Stimulated activated naive B cell treated with anti-CD40 and anti-IgM and Interleukin-4, amounts not matched to agents 10 μg/mL and 1 μg/mL and 100 μg/mL, for 72 hours (primary cell): ENCODE measurements around the gene TMSB15A.
"Not testable (repeated sequence)": the region's sequence is repeated elsewhere in the genome, so short reads cannot be mapped to it uniquely, and the experiment has no call there.

Experiments used
- ATAC-seq, 2 donors: fragments of 150-1000 bp; cut with Tn5 transposase; replicated peaks; 2 replicates each; pipeline ENCODE4 v1.10.0; 2021; ENCODE audit warnings: moderate library complexity in 1 of 2
- DNase-seq: peaks from one replicate; pipeline ENCODE4 v3.0.0; 2021
- H3K27ac Mint-ChIP-seq: one replicate; pipeline ENCODE4 v1.8.0; 2022; ENCODE audit warnings: mild to moderate bottlenecking, mixed read lengths
- H3K27me3 Mint-ChIP-seq, 2 donors: one replicate each; pipeline ENCODE4 v1.8.0; 2022; ENCODE audit warnings: mixed read lengths in 2 of 2
- H3K36me3 Mint-ChIP-seq, 2 donors: one replicate each; pipeline ENCODE4 v1.8.0; 2022; ENCODE audit warnings: mixed read lengths in 2 of 2, mild to moderate bottlenecking in 1 of 2
- H3K4me1 Mint-ChIP-seq, 2 donors: one replicate each; pipeline ENCODE4 v1.8.0; 2022; ENCODE audit warnings: mixed read lengths in 2 of 2, mild to moderate bottlenecking in 1 of 2
- H3K4me3 Mint-ChIP-seq, 2 donors: one replicate each; pipeline ENCODE4 v1.8.0; 2022; ENCODE audit warnings: mild to moderate bottlenecking in 2 of 2, mixed read lengths in 2 of 2, moderate library complexity in 1 of 2
- H3K9me3 Mint-ChIP-seq, 2 donors: one replicate each; pipeline ENCODE4 v1.8.0; 2022; ENCODE audit warnings: mixed read lengths in 2 of 2, mild to moderate bottlenecking in 1 of 2

TMSB15A gene

DNA sequence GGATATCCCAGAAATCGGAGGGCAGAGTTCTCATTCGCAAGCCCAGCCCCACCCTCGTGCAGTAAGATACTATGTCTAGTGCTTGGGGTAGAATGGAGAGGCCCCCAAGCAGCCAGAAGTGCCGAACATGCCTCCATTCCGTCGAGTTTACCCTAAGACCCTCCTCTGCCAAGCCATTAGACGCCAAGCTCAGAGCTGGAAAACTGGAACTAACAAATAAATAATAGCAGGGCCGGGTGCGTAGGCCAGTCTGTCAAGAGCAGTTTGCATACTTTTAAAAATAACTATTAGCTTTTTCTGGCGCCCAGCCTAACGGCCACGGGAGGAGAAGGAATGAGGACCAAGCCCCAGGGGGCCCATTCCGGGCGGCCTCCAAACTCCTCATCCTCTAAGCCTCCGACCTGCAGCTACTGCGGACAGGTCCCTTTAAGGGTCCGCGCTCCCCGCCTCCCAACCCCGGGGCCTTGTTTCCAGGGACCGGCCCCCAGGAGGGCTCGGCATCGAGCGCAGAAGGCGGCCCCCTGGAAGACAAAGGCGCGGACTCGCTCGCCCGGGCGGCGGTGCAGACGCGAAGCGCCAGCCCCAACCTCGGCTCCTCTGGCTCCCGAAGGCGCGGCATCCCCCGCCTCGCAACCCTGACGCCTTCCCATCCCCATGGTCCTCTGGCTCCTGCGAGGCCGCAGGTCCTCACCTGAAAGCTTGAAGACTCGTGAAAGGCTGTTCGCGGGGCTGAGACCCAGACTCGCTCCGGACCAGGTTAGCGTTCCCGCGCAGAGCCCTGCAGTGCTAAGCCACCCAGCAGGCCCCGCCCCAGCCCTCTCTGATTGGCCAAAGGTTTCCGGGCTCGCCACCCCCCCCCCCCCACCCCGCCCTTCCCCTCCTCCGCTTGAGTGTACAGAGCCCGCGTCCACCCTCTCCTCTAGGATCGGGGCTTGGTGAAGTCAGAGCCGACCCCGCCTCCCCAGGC, at the start of gene TMSB15A:
Gene TMSB15A, minus strand, starts transcription at position 765 of the 967 bp plus-strand sequence.
- Mint-ChIP-seq H3K4me1 (peaks cover 1 to 5% of the 10 kb centered on the region in 2 donors), H3K27ac (no peak within 1 kb of the TSS), H3K36me3 (no peaks in the 10 kb centered on the region), H3K9me3 (no peaks in the 10 kb centered on the region), H3K4me3 (peak within 1 kb of the TSS; percentile 83 to 86), H3K27me3 (peaks cover 10 to 19% of the 10 kb centered on the region in 2 donors)
- ATAC-seq (peak; percentile 84 to 92), DNase-seq (peak; percentile 14)

DNA sequence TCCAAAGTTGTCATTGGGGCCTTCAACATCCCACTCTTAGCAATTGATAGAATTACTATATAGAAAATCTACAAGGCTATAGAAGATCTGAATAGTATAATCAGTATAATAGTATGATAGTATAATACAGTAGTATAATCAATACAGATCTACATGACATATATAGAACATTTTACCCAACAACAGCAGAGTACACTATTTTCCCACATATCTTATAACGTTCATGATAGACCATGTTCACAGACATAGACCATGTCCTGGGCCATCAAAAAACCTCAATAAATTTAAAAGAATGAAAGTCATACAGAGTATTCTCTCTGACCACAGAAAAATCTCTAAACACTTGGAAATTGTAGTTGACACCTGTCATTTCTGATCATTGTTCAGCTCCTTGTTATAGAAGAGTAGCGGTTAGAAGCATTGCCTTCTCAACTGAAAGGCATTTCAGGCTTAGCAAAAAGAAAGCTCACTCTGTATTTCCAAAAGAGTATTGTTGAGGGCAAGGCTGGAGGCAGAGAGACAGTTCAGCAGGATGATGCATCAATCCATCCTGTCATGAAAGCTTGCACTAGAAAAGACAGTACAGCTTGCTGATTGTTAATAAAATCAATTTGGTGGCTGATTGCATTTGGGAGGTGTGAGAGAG, 44.0 kb upstream of the TMSB15A start:
- Mint-ChIP-seq H3K4me1 (no peaks in the 10 kb centered on the region), H3K4me3 (no peak overlapping the region), H3K27me3 (peaks cover 9 to 11% of the 10 kb centered on the region in 2 donors), H3K36me3 (no peaks in the 10 kb centered on the region), H3K27ac (no peak overlapping the region), H3K9me3 (no peaks in the 10 kb centered on the region)
- ATAC-seq (no peak), DNase-seq (no peak)

DNA sequence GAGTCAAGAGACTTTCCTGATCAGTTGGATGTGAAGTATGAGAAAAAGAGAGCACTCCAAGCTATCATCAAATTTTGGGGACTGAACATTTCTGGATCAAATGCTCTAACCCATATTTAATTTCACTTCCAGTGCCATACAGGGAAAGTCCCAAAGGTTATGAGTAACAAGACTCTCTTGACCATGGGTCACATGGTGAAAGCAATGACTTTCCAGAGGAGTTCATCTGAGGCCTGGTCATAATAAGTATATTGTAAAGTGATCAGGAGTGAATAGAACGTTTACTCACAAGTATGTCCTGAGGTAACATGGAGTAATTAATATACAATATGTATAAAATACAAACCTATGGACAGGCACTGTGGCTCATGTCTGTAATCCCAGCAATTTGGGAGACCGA, 42.1 kb upstream of the TMSB15A start:
- H3K4me1 Mint-ChIP-seq, result no peaks in the 10 kb centered on the region
- H3K27ac Mint-ChIP-seq, result no peak overlapping the region
- no peak for DNase-seq
- H3K36me3 Mint-ChIP-seq, result no peaks in the 10 kb centered on the region
- ATAC-seq, result no peak
- H3K9me3 Mint-ChIP-seq, result no peaks in the 10 kb centered on the region
- H3K27me3 Mint-ChIP-seq, result peaks cover 6 to 9% of the 10 kb centered on the region in 2 donors
- no peak overlapping the region for H3K4me3 Mint-ChIP-seq

DNA sequence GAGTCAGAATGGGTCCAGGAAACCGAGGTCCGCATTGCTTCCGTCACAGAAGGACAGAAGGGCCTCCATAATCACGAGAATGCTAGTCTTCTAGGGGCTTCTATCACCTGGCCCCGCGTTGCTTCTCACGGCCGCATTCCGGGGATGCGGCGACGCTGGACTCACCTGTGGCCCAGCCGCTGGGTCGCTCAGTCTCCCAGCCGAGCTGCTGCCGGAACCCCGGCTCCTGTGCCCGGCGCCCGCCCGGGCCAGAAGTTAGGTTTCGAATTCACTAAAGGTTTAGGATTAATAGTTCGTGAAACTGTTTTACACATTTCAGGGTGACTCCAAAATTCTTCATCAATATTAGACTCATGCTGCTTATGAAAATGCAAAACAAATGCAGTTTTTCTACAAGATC, 31.7 kb upstream of the TMSB15A start:
- Mint-ChIP-seq H3K27me3 (peaks cover 21 to 26% of the 10 kb centered on the region in 2 donors), H3K4me1 (peaks cover 0 to 7% of the 10 kb centered on the region in 2 donors), H3K4me3 (no peak overlapping the region), H3K9me3 (no peaks in the 10 kb centered on the region), H3K36me3 (no peaks in the 10 kb centered on the region), H3K27ac (no peak overlapping the region)
- DNase-seq, result no peak
- ATAC-seq, result no peak

DNA sequence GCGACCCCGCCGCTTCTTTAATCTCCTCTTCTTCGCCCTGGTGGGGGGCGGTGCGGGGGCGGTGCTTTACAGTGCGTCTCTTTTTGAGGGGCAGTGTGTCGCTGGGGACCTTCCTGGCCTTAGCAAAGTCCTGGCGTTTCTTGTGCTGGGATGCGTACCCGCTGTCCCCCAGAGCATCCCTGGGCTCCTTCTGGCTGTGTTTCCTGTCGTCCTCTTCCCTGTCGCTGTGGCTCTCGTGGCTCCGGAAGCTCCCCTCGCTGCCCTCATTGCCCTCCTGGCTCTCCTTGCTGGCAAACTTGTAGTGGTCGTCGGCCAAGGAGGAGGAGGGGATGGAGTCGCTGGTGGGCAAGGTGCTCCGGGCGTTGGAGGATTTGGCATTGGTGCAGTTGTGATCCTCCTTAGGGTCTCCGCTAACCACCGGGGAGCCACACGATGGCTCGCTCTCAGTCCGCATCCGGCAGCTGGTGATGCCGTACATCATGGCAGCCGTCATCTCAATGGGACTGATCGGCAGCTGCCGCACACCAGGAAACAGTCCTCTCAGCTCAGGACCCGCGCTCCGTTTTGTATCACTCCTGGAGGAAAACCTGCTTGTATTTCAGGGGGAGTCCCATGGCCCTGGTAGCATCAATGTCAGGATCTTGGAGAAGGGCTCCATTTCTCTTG, 30.4 kb upstream of the TMSB15A start:
- ATAC-seq (peak; percentile 63 to 86), DNase-seq (no peak)
- Mint-ChIP-seq H3K4me3 (peak overlapping the region; percentile 83 to 85), H3K9me3 (no peaks in the 10 kb centered on the region), H3K36me3 (no peaks in the 10 kb centered on the region), H3K27me3 (peaks cover 21 to 26% of the 10 kb centered on the region in 2 donors), H3K4me1 (peaks cover 0 to 7% of the 10 kb centered on the region in 2 donors), H3K27ac (peak overlapping the region; percentile 78)

DNA sequence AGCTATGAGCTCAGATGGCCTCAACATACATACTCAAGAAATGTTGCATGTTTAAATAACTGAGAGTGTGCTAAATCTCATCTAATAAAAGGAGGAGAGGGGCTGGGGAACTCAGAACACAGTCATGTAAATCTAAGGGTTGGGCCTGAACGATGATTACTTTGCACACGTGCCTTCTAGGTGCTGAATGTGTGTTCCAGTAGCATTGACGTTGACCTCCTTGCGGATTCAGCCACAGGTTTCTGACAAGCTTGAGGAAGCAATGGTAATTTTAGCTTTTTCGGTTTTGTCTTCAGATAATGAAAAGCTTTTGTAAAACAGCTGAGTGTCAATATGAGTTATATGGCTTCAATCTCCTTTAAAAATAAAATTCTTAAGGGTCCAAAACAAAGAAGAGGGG, 29.6 kb upstream of the TMSB15A start:
- not testable (repeated sequence) for H3K27ac Mint-ChIP-seq, ATAC-seq
- peaks cover 21 to 26% of the 10 kb centered on the region in 2 donors for H3K27me3 Mint-ChIP-seq

DNA sequence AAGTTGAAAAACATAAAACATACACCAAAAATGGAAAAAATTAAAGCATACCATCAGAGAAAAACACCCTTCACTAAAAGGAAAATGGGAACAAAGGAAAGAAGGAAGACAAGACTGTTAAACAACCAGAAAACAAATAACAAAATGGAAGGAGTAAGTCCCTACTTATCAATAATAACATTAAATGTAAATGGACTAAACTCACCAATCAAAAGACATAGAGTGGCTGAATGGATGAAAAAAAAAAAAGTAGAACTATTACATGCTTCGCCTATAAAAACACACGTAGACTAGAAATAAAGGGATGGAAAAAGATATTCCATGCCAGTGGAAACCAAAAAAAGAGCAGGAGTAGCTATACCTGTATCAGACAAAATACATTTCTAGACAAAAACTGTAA, 19.4 kb upstream of the TMSB15A start:
- peaks cover 10 to 11% of the 10 kb centered on the region in 2 donors for H3K27me3 Mint-ChIP-seq
- no peak for DNase-seq
- no peak overlapping the region for H3K27ac Mint-ChIP-seq

More for the DNA sequence above, 29.6 kb upstream of the TMSB15A start:
- H3K9me3 Mint-ChIP-seq, DNase-seq, H3K36me3 Mint-ChIP-seq, H3K4me1 Mint-ChIP-seq: not testable (repeated sequence)
- peak overlapping the region in 1 of 2 donors; percentile 83 for H3K4me3 Mint-ChIP-seq

DNA sequence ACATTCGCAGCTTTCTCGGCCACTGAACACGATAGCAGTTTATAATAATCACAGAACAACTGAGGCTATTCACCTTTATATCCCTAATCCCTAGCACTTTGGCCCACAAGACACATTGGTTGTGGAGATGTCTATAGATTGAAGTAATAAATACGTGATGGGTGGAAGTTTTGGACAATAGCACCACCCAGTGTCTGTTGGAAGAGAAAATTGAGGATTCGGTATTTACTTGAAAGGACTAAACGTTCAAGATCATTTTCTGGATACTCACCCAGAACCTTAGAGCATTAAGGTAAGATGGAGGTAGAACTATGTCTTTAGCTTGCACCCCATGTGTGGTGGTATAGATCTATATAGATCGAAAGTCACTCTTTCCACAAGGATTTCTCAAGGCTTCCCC, 787 bp upstream of the TMSB15A start:
- Mint-ChIP-seq H3K27me3 (peaks cover 10 to 19% of the 10 kb centered on the region in 2 donors), H3K9me3 (no peaks in the 10 kb centered on the region), H3K4me3 (peak overlapping the region in 1 of 2 donors; percentile 86), H3K4me1 (peaks cover 1 to 5% of the 10 kb centered on the region in 2 donors), H3K36me3 (no peaks in the 10 kb centered on the region), H3K27ac (no peak overlapping the region)
- no peak for ATAC-seq
- DNase-seq, result no peak

More for the DNA sequence above, 19.4 kb upstream of the TMSB15A start:
- Mint-ChIP-seq H3K4me3 (no peak overlapping the region), H3K36me3 (no peaks in the 10 kb centered on the region), H3K4me1 (no peaks in the 10 kb centered on the region), H3K9me3 (peaks cover 0 to 2% of the 10 kb centered on the region in 2 donors)
- ATAC-seq, result no peak

DNA sequence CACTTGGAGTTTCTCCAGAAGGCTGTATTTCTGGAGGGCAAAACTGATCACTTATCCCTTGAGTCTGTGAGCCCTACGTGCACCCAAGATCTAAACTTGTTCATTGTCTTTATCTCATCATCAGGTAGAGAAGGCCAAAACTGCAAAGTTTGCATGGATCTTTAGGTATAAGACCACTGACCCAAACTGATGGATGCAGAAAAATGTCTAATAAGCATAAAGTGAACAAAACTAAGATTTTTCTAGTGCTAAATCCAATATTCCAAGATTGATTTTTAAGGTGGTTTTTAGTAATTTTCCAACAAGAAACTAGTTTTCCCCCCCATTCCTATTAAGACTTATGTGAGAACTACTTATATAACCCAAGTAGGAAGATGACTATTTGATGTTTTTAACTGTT, 2.0 kb downstream of the TMSB15A start:
- ATAC-seq (no peak), DNase-seq (no peak)
- H3K27me3 Mint-ChIP-seq, result peaks cover 16 to 24% of the 10 kb centered on the region in 2 donors
- H3K27ac Mint-ChIP-seq, result no peak overlapping the region
- no peaks in the 10 kb centered on the region for H3K9me3 Mint-ChIP-seq
- no peak overlapping the region for H3K4me3 Mint-ChIP-seq
- H3K36me3 Mint-ChIP-seq, result no peaks in the 10 kb centered on the region
- H3K4me1 Mint-ChIP-seq, result peaks cover 1 to 5% of the 10 kb centered on the region in 2 donors

DNA sequence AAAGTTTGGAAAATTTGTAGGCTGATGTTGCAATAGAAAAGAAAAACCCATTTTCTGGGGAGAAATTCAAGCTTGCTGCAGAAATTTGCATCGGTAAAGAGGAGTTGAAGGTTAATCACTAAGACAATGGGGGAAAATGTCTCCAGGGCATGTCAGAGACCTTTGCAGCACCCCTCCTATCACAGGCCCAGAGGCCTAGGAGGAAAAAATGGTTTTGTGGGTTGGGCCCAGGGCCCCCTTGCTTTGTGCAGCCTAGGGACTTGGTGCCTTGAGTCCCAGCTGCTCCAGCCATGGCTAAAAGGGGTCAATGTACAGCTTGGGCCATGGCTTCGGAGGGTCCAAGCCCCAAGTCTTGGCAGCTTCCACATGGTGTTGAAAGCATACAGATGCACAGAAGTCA, 17.8 kb downstream of the TMSB15A start:
- peaks cover 2 to 4% of the 10 kb centered on the region in 2 donors for H3K9me3 Mint-ChIP-seq
- no peak overlapping the region for H3K27ac Mint-ChIP-seq
- ATAC-seq, result no peak

DNA sequence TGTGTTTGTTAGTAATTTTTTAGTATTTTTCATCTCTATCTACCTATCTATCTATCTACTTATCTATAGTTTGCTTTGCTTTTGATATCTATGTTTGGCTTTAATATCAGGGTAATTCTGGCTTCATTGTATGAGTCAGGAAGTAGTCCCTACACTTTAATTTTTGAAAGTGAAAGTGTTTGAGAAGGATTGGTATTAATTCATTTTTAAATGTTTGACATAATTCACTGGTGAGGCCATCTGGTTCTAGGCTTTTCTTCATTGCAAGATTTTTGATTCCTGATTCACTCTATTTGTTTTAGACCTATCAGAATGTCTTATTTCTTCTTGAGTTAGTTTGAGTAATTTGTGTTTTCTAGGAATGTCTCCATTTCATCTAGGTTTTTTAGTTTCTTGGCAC, 24.8 kb downstream of the TMSB15A start:
- Mint-ChIP-seq H3K27me3 (peaks cover 0 to 10% of the 10 kb centered on the region in 2 donors), H3K4me1 (no peaks in the 10 kb centered on the region), H3K9me3 (peaks cover 1 to 5% of the 10 kb centered on the region in 2 donors), H3K36me3 (no peaks in the 10 kb centered on the region), H3K27ac (no peak overlapping the region), H3K4me3 (no peak overlapping the region)
- no peak for DNase-seq
- ATAC-seq, result no peak

More for the DNA sequence above, 17.8 kb downstream of the TMSB15A start:
- Mint-ChIP-seq H3K36me3 (no peaks in the 10 kb centered on the region), H3K4me1 (no peaks in the 10 kb centered on the region), H3K27me3 (peaks cover 0 to 10% of the 10 kb centered on the region in 2 donors), H3K4me3 (no peak overlapping the region)
- no peak for DNase-seq

DNA sequence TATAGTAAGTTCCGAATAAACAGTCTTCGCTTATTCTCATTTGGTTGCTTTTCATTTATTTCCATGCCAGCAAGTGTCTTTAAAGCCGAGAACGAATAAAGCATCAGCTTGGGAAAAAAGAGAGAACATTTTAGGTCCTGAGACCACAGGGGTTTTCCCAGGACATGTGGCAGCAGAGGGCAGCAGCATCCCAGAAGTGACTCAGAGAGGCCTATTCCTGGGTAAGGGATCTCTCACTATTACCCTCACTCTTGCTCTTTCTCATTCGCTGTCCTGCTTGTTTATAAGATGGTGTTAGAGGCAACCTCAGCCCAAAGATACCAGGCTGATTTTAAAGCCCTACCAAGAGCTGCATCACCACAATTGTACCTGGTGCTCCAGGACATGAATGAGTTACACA, 37.8 kb downstream of the TMSB15A start:
- not testable (repeated sequence) for H3K27ac Mint-ChIP-seq, H3K9me3 Mint-ChIP-seq, H3K36me3 Mint-ChIP-seq, ATAC-seq, DNase-seq, H3K27me3 Mint-ChIP-seq, H3K4me3 Mint-ChIP-seq, H3K4me1 Mint-ChIP-seq

DNA sequence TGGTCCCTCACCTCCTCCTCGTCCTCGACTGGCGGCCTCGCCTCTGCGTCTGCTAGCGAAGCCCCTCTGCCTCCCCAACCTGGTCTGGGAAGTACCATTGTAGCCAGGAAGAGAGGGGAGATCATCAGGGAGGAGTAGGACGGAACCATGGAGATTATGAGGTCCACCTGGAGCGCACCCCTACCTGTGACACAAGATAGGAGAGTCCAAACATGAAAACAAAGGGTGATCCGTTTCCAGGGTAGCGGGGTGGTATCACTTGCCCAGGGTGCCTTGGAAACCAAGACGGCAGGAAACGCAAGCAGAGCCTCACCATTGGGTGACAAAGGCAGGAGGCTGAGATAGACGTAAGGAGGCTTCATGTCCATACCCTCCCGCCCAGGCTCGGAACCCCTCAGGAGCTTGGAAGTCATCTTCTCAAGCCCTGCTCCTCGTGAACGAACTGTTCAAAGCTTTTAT, 44.7 kb downstream of the TMSB15A start, which contains the start of gene TCP11X2:
Gene TCP11X2, minus strand, starts transcription at position 51 of the 459 bp plus-strand sequence.
- DNase-seq, H3K4me3 Mint-ChIP-seq, H3K27ac Mint-ChIP-seq, H3K27me3 Mint-ChIP-seq, H3K36me3 Mint-ChIP-seq, H3K9me3 Mint-ChIP-seq, H3K4me1 Mint-ChIP-seq, ATAC-seq: not testable (repeated sequence)

DNA sequence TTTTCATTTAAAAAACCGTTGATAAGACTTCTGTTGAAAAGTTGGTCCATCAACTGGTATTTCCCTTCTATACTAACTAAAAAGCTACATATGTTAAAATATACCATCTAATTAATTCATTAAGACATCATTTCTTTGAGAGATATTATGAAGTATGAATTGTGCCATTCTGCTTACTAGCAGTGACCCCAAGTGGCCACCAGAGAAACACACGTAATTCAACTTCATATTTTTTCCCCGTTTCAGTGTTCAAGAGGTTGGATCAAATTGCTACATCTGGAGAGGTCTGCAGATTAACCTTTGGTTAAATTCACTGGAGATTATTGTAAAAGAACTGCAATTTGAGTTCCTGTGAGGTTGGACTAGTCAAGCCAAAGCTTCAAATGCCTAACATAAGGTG, 46.3 kb downstream of the TMSB15A start:
- DNase-seq, H3K4me1 Mint-ChIP-seq, H3K36me3 Mint-ChIP-seq, H3K9me3 Mint-ChIP-seq, H3K27ac Mint-ChIP-seq, ATAC-seq, H3K27me3 Mint-ChIP-seq, H3K4me3 Mint-ChIP-seq: not testable (repeated sequence)
